NCI-H1694 (cell line): Measurements from ENCODE around the gene DGKQ.
"Not testable (repeated sequence)": the region's sequence is repeated elsewhere in the genome, so short reads cannot be mapped to it uniquely, and the experiment has no call there.

Source experiments
- DNase-seq: peaks from one replicate; lab custom pipeline; 2025; lab: John Stamatoyannopoulos, UW

Gene DGKQ

GRCh38 chr4:924107-925096 lies 49.0 kb downstream of the DGKQ start:
- DNase-seq, result no peak

GRCh38 chr4:921830-922331 lies 51.5 kb downstream of the DGKQ start:
- DNase-seq, result no peak

GRCh38 chr4:919004-919680 lies 54.2 kb downstream of the DGKQ start:
- not testable (repeated sequence) for DNase-seq

GRCh38 chr4:918591-918990 lies 54.8 kb downstream of the DGKQ start:
- DNase-seq, result not testable (repeated sequence)

- no peak for DNase-seq
These were observed 55.4 kb downstream of the DGKQ start for GRCh38 chr4:917992-918391.

GRCh38 chr4:917466-917865 lies 55.9 kb downstream of the DGKQ start:
- no peak for DNase-seq

- DNase-seq, result no peak
These were observed 57.8 kb downstream of the DGKQ start for GRCh38 chr4:915595-915994.

- DNase-seq, result no peak
These were observed 58.3 kb downstream of the DGKQ start for GRCh38 chr4:915041-915474.

GRCh38 chr4:914531-914930 lies 58.8 kb downstream of the DGKQ start:
- no peak for DNase-seq

- no peak for DNase-seq
These were observed 60.1 kb downstream of the DGKQ start for GRCh38 chr4:913280-913618.

GRCh38 chr4:912548-913279 lies 60.7 kb downstream of the DGKQ start:
- DNase-seq, result no peak

GRCh38 chr4:911871-912490 lies 61.4 kb downstream of the DGKQ start:
- DNase-seq, result no peak

GRCh38 chr4:911221-911751 lies 62.1 kb downstream of the DGKQ start:
- no peak for DNase-seq

GRCh38 chr4:910366-911091 lies 62.8 kb downstream of the DGKQ start:
- no peak for DNase-seq

- DNase-seq, result no peak
These were observed 63.5 kb downstream of the DGKQ start for GRCh38 chr4:909821-910220.

- DNase-seq, result no peak
These were observed 64.2 kb downstream of the DGKQ start for GRCh38 chr4:909131-909571.
